Measurements from ENCODE around the gene INPP5A. TPM values are rescaled to one million over a fixed set of nuclear protein-coding genes. Genes with fewer than 3 reads are reported as not detected.
"Not testable (repeated sequence)": the region's sequence is repeated elsewhere in the genome, so short reads cannot be mapped to it uniquely, and the experiment has no call there.

Gene INPP5A
- total RNA-seq, 1 donor from 2014 or later: 105 TPM

DNA sequence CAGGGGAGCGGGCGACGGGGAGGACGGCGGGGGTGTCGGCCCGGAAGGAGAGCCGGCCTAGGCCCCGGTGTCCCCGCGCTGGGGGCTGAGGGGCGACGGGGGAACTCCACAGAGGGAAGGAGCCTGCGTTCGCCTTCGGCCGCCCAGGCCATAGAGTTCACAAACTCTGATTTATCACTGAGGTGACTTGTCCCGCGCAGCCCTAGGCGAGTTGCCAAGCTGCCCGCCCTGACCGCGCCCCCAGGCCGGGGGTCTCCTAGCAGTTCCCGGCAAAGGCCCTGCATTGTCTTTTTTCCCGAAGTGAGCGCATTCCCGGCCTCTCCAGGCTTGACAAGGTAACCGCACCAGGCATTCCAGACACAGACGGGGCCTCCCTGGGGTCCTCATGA, 251.2 kb downstream of the INPP5A start:
- no peak overlapping the region for H3K4me3 ChIP-seq
- intact Hi-C loops (cut with micrococcal nuclease): no loop called here
- no peak overlapping the region for H3K27ac ChIP-seq (replicated peaks)
- H3K27me3 ChIP-seq (ENCODE audit: low read depth): peaks cover 90% of the 10 kb centered on the region
- no peak for DNase-seq
- H3K9me3 ChIP-seq (replicated peaks): no peaks in the 10 kb centered on the region
- TF ChIP-seq, protein P1, sequence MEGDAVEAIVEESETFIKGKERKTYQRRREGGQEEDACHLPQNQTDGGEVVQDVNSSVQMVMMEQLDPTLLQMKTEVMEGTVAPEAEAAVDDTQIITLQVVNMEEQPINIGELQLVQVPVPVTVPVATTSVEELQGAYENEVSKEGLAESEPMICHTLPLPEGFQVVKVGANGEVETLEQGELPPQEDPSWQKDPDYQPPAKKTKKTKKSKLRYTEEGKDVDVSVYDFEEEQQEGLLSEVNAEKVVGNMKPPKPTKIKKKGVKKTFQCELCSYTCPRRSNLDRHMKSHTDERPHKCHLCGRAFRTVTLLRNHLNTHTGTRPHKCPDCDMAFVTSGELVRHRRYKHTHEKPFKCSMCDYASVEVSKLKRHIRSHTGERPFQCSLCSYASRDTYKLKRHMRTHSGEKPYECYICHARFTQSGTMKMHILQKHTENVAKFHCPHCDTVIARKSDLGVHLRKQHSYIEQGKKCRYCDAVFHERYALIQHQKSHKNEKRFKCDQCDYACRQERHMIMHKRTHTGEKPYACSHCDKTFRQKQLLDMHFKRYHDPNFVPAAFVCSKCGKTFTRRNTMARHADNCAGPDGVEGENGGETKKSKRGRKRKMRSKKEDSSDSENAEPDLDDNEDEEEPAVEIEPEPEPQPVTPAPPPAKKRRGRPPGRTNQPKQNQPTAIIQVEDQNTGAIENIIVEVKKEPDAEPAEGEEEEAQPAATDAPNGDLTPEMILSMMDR (IDR thresholded peaks at IDR 0.05; ENCODE audit: borderline replicate concordance): no peak
- peaks cover 43% of the 10 kb centered on the region for H3K4me1 ChIP-seq
- H3K36me3 ChIP-seq: peaks cover 2% of the 10 kb centered on the region

GRCh38 chr10:132789659-132790148, 252.1 kb downstream of the INPP5A start:
- no peaks in the 10 kb centered on the region for H3K36me3 ChIP-seq
- no peak for DNase-seq
- no peak overlapping the region for H3K4me3 ChIP-seq
- H3K9me3 ChIP-seq (replicated peaks): no peaks in the 10 kb centered on the region
- intact Hi-C loops (cut with micrococcal nuclease): no loop called here
- no peak overlapping the region for H3K27ac ChIP-seq (replicated peaks)
- H3K27me3 ChIP-seq (ENCODE audit: low read depth): peaks cover 90% of the 10 kb centered on the region
- TF ChIP-seq, protein P1 (IDR thresholded peaks at IDR 0.05; ENCODE audit: borderline replicate concordance): no peak
- H3K4me1 ChIP-seq: peaks cover 35% of the 10 kb centered on the region

- Histone ChIP-seq H3K4me1 (peaks cover 27% of the 10 kb centered on the region), H3K9me3 (replicated peaks) (no peaks in the 10 kb centered on the region), H3K27ac (replicated peaks) (no peak overlapping the region), H3K27me3 (ENCODE audit: low read depth) (peaks cover 87% of the 10 kb centered on the region), H3K4me3 (no peak overlapping the region), H3K36me3 (no peaks in the 10 kb centered on the region)
- TF ChIP-seq, protein P1 (IDR thresholded peaks at IDR 0.05; ENCODE audit: borderline replicate concordance): no peak
- intact Hi-C loops (cut with micrococcal nuclease): no loop called here
- no peak for DNase-seq
Measured at GRCh38 chr10:132790470-132790869, 252.9 kb downstream of the INPP5A start.

GRCh38 chr10:132790934-132791829, 253.6 kb downstream of the INPP5A start:
- intact Hi-C loops (cut with micrococcal nuclease): no loop called here
- TF ChIP-seq, protein P1 (IDR thresholded peaks at IDR 0.05; ENCODE audit: borderline replicate concordance): no peak

GRCh38 chr10:132792099-132792498, 254.5 kb downstream of the INPP5A start:
- DNase-seq; H3K4me3 ChIP-seq; H3K27ac ChIP-seq (replicated peaks); H3K9me3 ChIP-seq (replicated peaks); H3K36me3 ChIP-seq; intact Hi-C loops (cut with micrococcal nuclease): not testable (repeated sequence)
- Histone ChIP-seq H3K4me1 (peaks cover 16% of the 10 kb centered on the region), H3K27me3 (ENCODE audit: low read depth) (peaks cover 89% of the 10 kb centered on the region)

More at GRCh38 chr10:132790934-132791829, 253.6 kb downstream of the INPP5A start:
- peaks cover 89% of the 10 kb centered on the region for H3K27me3 ChIP-seq (ENCODE audit: low read depth)
- H3K27ac ChIP-seq (replicated peaks): no peak overlapping the region
- H3K4me3 ChIP-seq: no peak overlapping the region
- no peaks in the 10 kb centered on the region for H3K36me3 ChIP-seq
- peaks cover 26% of the 10 kb centered on the region for H3K4me1 ChIP-seq
- no peaks in the 10 kb centered on the region for H3K9me3 ChIP-seq (replicated peaks)
- no peak for DNase-seq

- H3K27me3 ChIP-seq (ENCODE audit: low read depth): peaks cover 88% of the 10 kb centered on the region
- no peak overlapping the region for H3K27ac ChIP-seq (replicated peaks)
- peaks cover 9% of the 10 kb centered on the region for H3K4me1 ChIP-seq
- intact Hi-C loops (cut with micrococcal nuclease): no loop called here
- no peaks in the 10 kb centered on the region for H3K9me3 ChIP-seq (replicated peaks)
- DNase-seq: no peak
- TF ChIP-seq, protein P1 (IDR thresholded peaks at IDR 0.05; ENCODE audit: borderline replicate concordance): no peak
- H3K36me3 ChIP-seq: no peaks in the 10 kb centered on the region
- no peak overlapping the region for H3K4me3 ChIP-seq
Measured at GRCh38 chr10:132792796-132793195, 255.2 kb downstream of the INPP5A start.

All from left ventricle myocardium inferior (tissue), 1 donor.